Heart left ventricle (tissue), 13 donors: ENCODE data around the gene DMD.

ENCODE experiments used
- POLR2A ChIP-seq, 2 donors: fragments of 450-650 bp; IDR thresholded peaks; one replicate each; pipeline ENCODE4 v1.6.1; 2017; ENCODE audit warnings: antibody characterized with exemption in 2 of 2, mild to moderate bottlenecking in 2 of 2, moderate library complexity in 2 of 2
- TF ChIP-seq, protein P1 (sequence below), 12 donors: fragments of 200-600 bp; sonication (generic) in 4 of 12; IDR thresholded peaks; one replicate each; pipeline versions ENCODE4 v1.5.0 to v1.8.0; 2018 to 2022; ENCODE audit warnings: antibody characterized with exemption in 12 of 12, mild to moderate bottlenecking in 5 of 12
- donor health status: ischemic (EF 13 %, LVEDD 7.1; RV severe dilation, severe dysfunction).
- donor health status: DM: no; HTN: yes; CAD: no.
- donor health status: DM: no; HTN: no; CAD: no.
- donor health status: ischemic (EF 25% LVEDD 6.9; RV normal size, moderate dysfunction).
- donor health status: ischemic (EF 25% LVEDD 5.7; RV mildly dilated, moderate dysfunction).
- donor health status: ischemic (EF 35%, LVEDD 5.7; RV mildly dilated, moderate dysfunction).
- donor health status: nonischemic (EF 11% LVEDD 7.7; RV severe dilation, severe dysfunction).
- donor health status: DM: yes; HTN: yes; CAD: no.
- donor health status: PGD.
- donor health status: ischemic (EF 29% LVEDD 5.4; RV normal size, mild dysfunction).
- donor health status: nonischemic (EF 23%, LVEDD 6.1; RV moderate dilation, normal function).

DNA sequence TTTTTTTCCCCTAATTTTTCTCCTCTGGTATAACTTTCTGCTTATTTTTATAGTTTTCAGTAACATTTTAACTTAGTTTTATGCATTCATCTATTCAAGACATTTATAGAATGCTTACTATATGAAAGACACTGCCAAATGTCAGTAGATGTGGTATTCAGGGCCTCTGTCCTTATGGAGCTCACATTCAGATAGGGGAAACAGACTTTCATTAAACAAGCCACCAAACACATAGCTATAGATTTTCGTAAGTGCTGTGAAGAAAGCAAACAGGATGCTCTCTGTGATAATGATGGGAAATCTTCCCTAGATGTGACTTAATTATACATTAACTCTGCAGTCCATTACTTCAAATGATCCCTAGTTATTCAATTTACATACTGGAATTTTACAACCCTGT is 1777.5 kb downstream of the DMD start:
- TF ChIP-seq, protein P1, sequence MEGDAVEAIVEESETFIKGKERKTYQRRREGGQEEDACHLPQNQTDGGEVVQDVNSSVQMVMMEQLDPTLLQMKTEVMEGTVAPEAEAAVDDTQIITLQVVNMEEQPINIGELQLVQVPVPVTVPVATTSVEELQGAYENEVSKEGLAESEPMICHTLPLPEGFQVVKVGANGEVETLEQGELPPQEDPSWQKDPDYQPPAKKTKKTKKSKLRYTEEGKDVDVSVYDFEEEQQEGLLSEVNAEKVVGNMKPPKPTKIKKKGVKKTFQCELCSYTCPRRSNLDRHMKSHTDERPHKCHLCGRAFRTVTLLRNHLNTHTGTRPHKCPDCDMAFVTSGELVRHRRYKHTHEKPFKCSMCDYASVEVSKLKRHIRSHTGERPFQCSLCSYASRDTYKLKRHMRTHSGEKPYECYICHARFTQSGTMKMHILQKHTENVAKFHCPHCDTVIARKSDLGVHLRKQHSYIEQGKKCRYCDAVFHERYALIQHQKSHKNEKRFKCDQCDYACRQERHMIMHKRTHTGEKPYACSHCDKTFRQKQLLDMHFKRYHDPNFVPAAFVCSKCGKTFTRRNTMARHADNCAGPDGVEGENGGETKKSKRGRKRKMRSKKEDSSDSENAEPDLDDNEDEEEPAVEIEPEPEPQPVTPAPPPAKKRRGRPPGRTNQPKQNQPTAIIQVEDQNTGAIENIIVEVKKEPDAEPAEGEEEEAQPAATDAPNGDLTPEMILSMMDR (IDR thresholded peaks at IDR 0.05), result no peak
- TF ChIP-seq POLR2A (IDR thresholded peaks at IDR 0.05), result no peak
